IMR-90 (cell line): ENCODE results near the gene MFSD6. TPM values are rescaled to one million over a fixed set of nuclear protein-coding genes. Genes with fewer than 3 reads are reported as not detected.

Experiments used
- ATAC-seq: fragments of 200-7000 bp; cut with Tn5 transposase; 2 replicates; pipeline ENCODE4 v1.9.1; 2020; ENCODE audit warnings: low read depth, mild to moderate bottlenecking, moderate library complexity
- BruUV-seq: library from RNA; stranded (reverse); fragments of 400-500 nt; replicated peaks from 2 replicates; lab custom pipeline; 2021; lab: Mats Ljungman, UMichigan
- CTCF ChIA-PET: fragments of 300-600 bp; formaldehyde crosslinking; extraction: SDS; loops from one replicate; lab custom pipeline; 2021; ENCODE audit warnings: antibody characterized with exemption; lab: Yijun Ruan, JAX
- POLR2A ChIA-PET: fragments of 300-600 bp; sonication (Branson Sonifier 250); formaldehyde crosslinking; loops from one replicate; lab custom pipeline; 2022; ENCODE audit warnings: antibody characterized with exemption; ENCODE audit not compliant: unreplicated experiment; lab: Charles Lee
- DNase-seq: peaks from one replicate; pipeline ENCODE4 v3.0.0; 2013
- H2AFZ ChIP-seq: replicated peaks from 2 replicates; pipeline ENCODE3; 2013; ENCODE audit warnings: low read length, mild to moderate bottlenecking; ENCODE audit not compliant: poor library complexity
- H2AK5ac ChIP-seq: 2 replicates; pipeline ENCODE4 v1.6.1; 2013; ENCODE audit warnings: low read depth, low read length, inconsistent platforms
- H2AK9ac ChIP-seq: replicated peaks from 2 replicates; pipeline ENCODE3; 2013; ENCODE audit warnings: mild to moderate bottlenecking, low read depth, low read length, moderate library complexity; ENCODE audit not compliant: poor library complexity
- H2BK120ac ChIP-seq: 2 replicates; pipeline ENCODE4 v1.6.1; 2013; ENCODE audit warnings: low read depth, low read length, inconsistent platforms
- H2BK15ac ChIP-seq: 3 replicates; pipeline ENCODE4 v1.6.1; 2013; ENCODE audit warnings: low read depth, low read length, inconsistent platforms
- H2BK20ac ChIP-seq: 2 replicates; pipeline ENCODE4 v1.6.1; 2013; ENCODE audit warnings: low read depth, mild to moderate bottlenecking, inconsistent platforms, low read length, moderate library complexity
- H2BK5ac ChIP-seq: 2 replicates; pipeline ENCODE4 v1.6.1; 2013; ENCODE audit warnings: mild to moderate bottlenecking, low read depth, low read length, inconsistent platforms; ENCODE audit not compliant: poor library complexity, severe bottlenecking
- H3K14ac ChIP-seq: replicated peaks from 2 replicates; pipeline ENCODE4 v1.6.1; 2013; ENCODE audit warnings: low read depth, low read length, inconsistent platforms
- H3K18ac ChIP-seq: 2 replicates; pipeline ENCODE4 v1.6.1; 2013; ENCODE audit warnings: low read depth, low read length, control low read depth
- H3K23ac ChIP-seq: 2 replicates; pipeline ENCODE4 v1.6.1; 2013; ENCODE audit warnings: low read depth, low read length, inconsistent platforms
- H3K27ac ChIP-seq: 2 replicates; pipeline ENCODE4 v1.5.1; 2013; ENCODE audit warnings: mild to moderate bottlenecking, control low read depth, low read length; ENCODE audit not compliant: insufficient read depth
- H3K27me3 ChIP-seq: 2 replicates; pipeline ENCODE4 v1.6.1; 2013; ENCODE audit warnings: low read length; ENCODE audit not compliant: control insufficient read depth, insufficient read depth
- H3K36me3 ChIP-seq: 2 replicates; pipeline ENCODE4 v1.6.1; 2013; ENCODE audit warnings: low read length, mixed read lengths; ENCODE audit not compliant: control insufficient read depth, insufficient read depth
- H3K4ac ChIP-seq: 2 replicates; pipeline ENCODE4 v1.6.1; 2013; ENCODE audit warnings: low read depth, low read length, inconsistent platforms
- H3K4me1 ChIP-seq: 2 replicates; pipeline ENCODE4 v1.6.1; 2013; ENCODE audit warnings: low read length, mixed read lengths; ENCODE audit not compliant: control insufficient read depth, insufficient read depth
- H3K4me2 ChIP-seq: 2 replicates; pipeline ENCODE4 v1.6.1; 2013; ENCODE audit warnings: low read depth, mild to moderate bottlenecking, control low read depth, low read length, moderate library complexity
- H3K4me3 ChIP-seq: 2 replicates; pipeline ENCODE4 v1.5.1; 2013; ENCODE audit warnings: low read depth, mild to moderate bottlenecking, control low read depth, low read length, moderate library complexity; ENCODE audit not compliant: insufficient read depth
- H3K56ac ChIP-seq: 2 replicates; pipeline ENCODE4 v1.6.1; 2013; ENCODE audit warnings: low read length, inconsistent platforms; ENCODE audit not compliant: insufficient read depth; ENCODE audit errors: extremely low read depth
- H3K79me1 ChIP-seq, 2 experiments: 2 replicates each; pipeline ENCODE4 v1.6.1; 2013; ENCODE audit warnings: low read length in 2 of 2, inconsistent platforms in 1 of 2, low read depth in 1 of 2
- H3K9ac ChIP-seq: 2 replicates; pipeline ENCODE4 v1.6.1; 2013; ENCODE audit warnings: low read depth, low read length, control low read depth
- H3K9me1 ChIP-seq: 2 replicates; pipeline ENCODE4 v1.6.1; 2013; ENCODE audit warnings: low read length, inconsistent platforms; ENCODE audit not compliant: insufficient read depth
- H3K9me3 ChIP-seq: 2 replicates; pipeline ENCODE4 v1.6.1; 2013; ENCODE audit warnings: low read length; ENCODE audit not compliant: control insufficient read depth, insufficient read depth
- H4K20me1 ChIP-seq: 2 replicates; pipeline ENCODE4 v1.6.1; 2013; ENCODE audit warnings: low read length, inconsistent platforms; ENCODE audit not compliant: insufficient read depth
- H4K5ac ChIP-seq: 2 replicates; pipeline ENCODE4 v1.6.1; 2013; ENCODE audit warnings: mild to moderate bottlenecking, low read depth, low read length, control low read depth
- H4K8ac ChIP-seq, 2 experiments: 2 replicates each; pipeline ENCODE4 v1.6.1; 2013; ENCODE audit warnings: low read depth in 2 of 2, low read length in 2 of 2, control low read depth in 1 of 2, inconsistent platforms in 1 of 2
- H4K91ac ChIP-seq: 2 replicates; pipeline ENCODE4 v1.6.1; 2013; ENCODE audit warnings: low read depth, low read length, inconsistent platforms; ENCODE audit not compliant: insufficient read depth
- CEBPB ChIP-seq: IDR thresholded peaks from 2 replicates; pipeline ENCODE4 v1.6.1; 2012; ENCODE audit warnings: low read depth, low read length, improper control_type of control experiment
- CHD1 ChIP-seq: IDR thresholded peaks from 2 replicates; pipeline ENCODE4 v1.6.1; 2012; ENCODE audit warnings: low read depth, low read length, improper control_type of control experiment
- FOS ChIP-seq: fragments of 150-350 bp; IDR thresholded peaks from 2 replicates; pipeline ENCODE4 v1.6.1; 2016; ENCODE audit warnings: low read depth, low read length
- MAFK ChIP-seq: IDR thresholded peaks from 2 replicates; pipeline ENCODE4 v1.6.1; 2012; ENCODE audit warnings: low read depth, low read length, improper control_type of control experiment
- MAZ ChIP-seq: IDR thresholded peaks from 2 replicates; pipeline ENCODE4 v1.6.1; 2012; ENCODE audit warnings: low read depth, mild to moderate bottlenecking, low read length, improper control_type of control experiment, moderate library complexity, borderline replicate concordance
- POLR2A ChIP-seq: IDR thresholded peaks from 2 replicates; pipeline ENCODE4 v1.6.1; 2012; ENCODE audit warnings: mild to moderate bottlenecking, low read depth, low read length
- RFX5 ChIP-seq: IDR thresholded peaks from 2 replicates; pipeline ENCODE4 v1.8.0; 2012; ENCODE audit warnings: low read depth, mild to moderate bottlenecking, low read length, moderate library complexity
- WGBS, 2 experiments: methylation state at CpG; one replicate each; pipeline versions ENCODE4 v1.1.5 to v1.1.7; 2013; ENCODE audit warnings: missing lambda C conversion rate in 2 of 2; ENCODE audit not compliant: insufficient read length in 1 of 2; ENCODE audit errors: extremely low coverage in 2 of 2; 5-methylcytosine and 5-hydroxymethylcytosine counted together
- dilution Hi-C: fragments of 300-500 bp; cut with HindIII; formaldehyde crosslinking; loops from one replicate; pipeline ENCODE4 v1.14.3; 2018; ENCODE audit warnings: low sequenced_read_pairs; ENCODE audit not compliant: unreplicated experiment
- in situ Hi-C: fragments of 300-500 bp; cut with MboI; formaldehyde crosslinking; loops from 3 replicates; pipeline ENCODE4 v1.14.3; 2019; ENCODE audit warnings: low sequenced_read_pairs, inconsistent platforms, mixed read lengths
- intact Hi-C: fragments of 100-400 bp; cut with micrococcal nuclease; formaldehyde crosslinking; loops from 2 replicates; pipeline ENCODE4 v1.10.0; 2022
- polyA plus RNA-seq, 3 experiments: library from polyadenylated mRNA; depleted of rRNA; stranded (reverse); fragments of >200 nt; gene quantifications; 2 replicates each; pipeline ENCODE4 v1.2.3, GENCODE V29; 2012; ENCODE audit warnings: low replicate concordance in 1 of 3
- total RNA-seq: library from RNA; depleted of rRNA; stranded (reverse); fragments of >200 nt; gene quantifications from 2 replicates; pipeline ENCODE4 v1.2.3, GENCODE V29; 2012
- TF ChIP-seq, protein P1 (sequence below): fragments of 150-350 bp; IDR thresholded peaks from 2 replicates; pipeline ENCODE4 v1.6.1; 2017; ENCODE audit warnings: mild to moderate bottlenecking, antibody characterized with exemption, low read length, low read depth
- TF ChIP-seq, protein P2 (sequence below): conservative IDR thresholded peaks from 2 replicates; pipeline ENCODE4 v1.5.1; 2012; ENCODE audit warnings: mild to moderate bottlenecking, low read depth, low read length, improper control_type of control experiment
- TF ChIP-seq, protein P3 (sequence below): fragments of 150-350 bp; IDR thresholded peaks from 2 replicates; pipeline ENCODE4 v1.6.1; 2016; ENCODE audit warnings: low read depth, mild to moderate bottlenecking, low read length, moderate library complexity, borderline replicate concordance

Gene MFSD6
- total and polyA plus RNA-seq, 2 of the 4 experiments (the other 2 are of a cell fraction) = 4.2 to 7.7 TPM

DNA sequence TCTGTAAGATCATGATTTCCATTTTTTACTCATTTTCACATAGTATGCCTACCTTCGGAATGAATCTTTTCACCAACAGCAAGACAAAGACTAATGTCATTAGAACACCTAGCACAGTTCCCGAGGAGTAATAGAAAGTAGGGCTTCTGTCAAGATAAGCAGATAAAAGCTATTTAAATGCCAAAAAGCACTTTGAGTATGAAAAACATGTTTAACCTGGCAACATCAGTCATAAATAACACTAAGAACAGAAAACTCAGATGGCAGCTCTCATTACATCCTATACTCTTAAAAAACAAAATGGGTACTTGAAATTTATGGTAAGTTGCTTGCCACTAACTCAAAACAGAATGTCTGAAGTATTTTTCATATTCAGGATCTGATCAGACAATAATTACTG is 109.3 kb downstream of the MFSD6 start:
- dilution Hi-C loops = no loop called here
- Histone ChIP-seq H4K91ac (no peak overlapping the region), H3K4me3 (no peak overlapping the region), H2BK15ac (no peak overlapping the region), H3K9me1 (0 out of 2 replicates have a peak, but pooled peaks cover 3% of the 10 kb centered on the region), H3K56ac (no peak overlapping the region), H3K14ac (no peak overlapping the region), H4K20me1 (no peaks in the 10 kb centered on the region), H3K27me3 (no peaks in the 10 kb centered on the region), H3K4me1 (no peaks in the 10 kb centered on the region), H2AK5ac (no peak overlapping the region), H2AK9ac (no peak overlapping the region), H3K4ac (no peak overlapping the region), H3K79me1 (no peaks in the 10 kb centered on the region), H3K36me3 (0 out of 2 replicates have a peak, but pooled peaks cover 3% of the 10 kb centered on the region), H2BK20ac (no peak overlapping the region), H3K9ac (no peak overlapping the region), H3K4me2 (no peak overlapping the region), H2AFZ (no peak overlapping the region), H2BK120ac (no peak overlapping the region), H3K9me3 (no peaks in the 10 kb centered on the region), H2BK5ac (no peak overlapping the region), H3K27ac (no peak overlapping the region), H3K23ac (no peak overlapping the region), H3K18ac (no peak overlapping the region), H4K8ac (no peak overlapping the region), H4K5ac (no peak overlapping the region)
- BruUV-seq = no TSS peak
- ChIA-PET POLR2A (no interaction called here), CTCF (interaction anchor here (0.6 to 0.7 kb wide), 2 partner anchors 81 to 456 kb away, joined by 3 to 4 read pairs; no protein-coding TSS in a partner anchor)
- WGBS, 2 experiments = no CpG with 5 or more reads among the region's 2 CpGs
- TF ChIP-seq CHD1 = no peak
- TF ChIP-seq, protein P1, sequence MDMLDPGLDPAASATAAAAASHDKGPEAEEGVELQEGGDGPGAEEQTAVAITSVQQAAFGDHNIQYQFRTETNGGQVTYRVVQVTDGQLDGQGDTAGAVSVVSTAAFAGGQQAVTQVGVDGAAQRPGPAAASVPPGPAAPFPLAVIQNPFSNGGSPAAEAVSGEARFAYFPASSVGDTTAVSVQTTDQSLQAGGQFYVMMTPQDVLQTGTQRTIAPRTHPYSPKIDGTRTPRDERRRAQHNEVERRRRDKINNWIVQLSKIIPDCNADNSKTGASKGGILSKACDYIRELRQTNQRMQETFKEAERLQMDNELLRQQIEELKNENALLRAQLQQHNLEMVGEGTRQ = no peak
- no peak for TF ChIP-seq MAZ
- no peak for TF ChIP-seq CEBPB
- no peak for TF ChIP-seq FOS
- TF ChIP-seq, protein P2, sequence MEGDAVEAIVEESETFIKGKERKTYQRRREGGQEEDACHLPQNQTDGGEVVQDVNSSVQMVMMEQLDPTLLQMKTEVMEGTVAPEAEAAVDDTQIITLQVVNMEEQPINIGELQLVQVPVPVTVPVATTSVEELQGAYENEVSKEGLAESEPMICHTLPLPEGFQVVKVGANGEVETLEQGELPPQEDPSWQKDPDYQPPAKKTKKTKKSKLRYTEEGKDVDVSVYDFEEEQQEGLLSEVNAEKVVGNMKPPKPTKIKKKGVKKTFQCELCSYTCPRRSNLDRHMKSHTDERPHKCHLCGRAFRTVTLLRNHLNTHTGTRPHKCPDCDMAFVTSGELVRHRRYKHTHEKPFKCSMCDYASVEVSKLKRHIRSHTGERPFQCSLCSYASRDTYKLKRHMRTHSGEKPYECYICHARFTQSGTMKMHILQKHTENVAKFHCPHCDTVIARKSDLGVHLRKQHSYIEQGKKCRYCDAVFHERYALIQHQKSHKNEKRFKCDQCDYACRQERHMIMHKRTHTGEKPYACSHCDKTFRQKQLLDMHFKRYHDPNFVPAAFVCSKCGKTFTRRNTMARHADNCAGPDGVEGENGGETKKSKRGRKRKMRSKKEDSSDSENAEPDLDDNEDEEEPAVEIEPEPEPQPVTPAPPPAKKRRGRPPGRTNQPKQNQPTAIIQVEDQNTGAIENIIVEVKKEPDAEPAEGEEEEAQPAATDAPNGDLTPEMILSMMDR = no peak
- TF ChIP-seq RFX5 = no peak
- no peak for TF ChIP-seq MAFK
- TF ChIP-seq, protein P3, sequence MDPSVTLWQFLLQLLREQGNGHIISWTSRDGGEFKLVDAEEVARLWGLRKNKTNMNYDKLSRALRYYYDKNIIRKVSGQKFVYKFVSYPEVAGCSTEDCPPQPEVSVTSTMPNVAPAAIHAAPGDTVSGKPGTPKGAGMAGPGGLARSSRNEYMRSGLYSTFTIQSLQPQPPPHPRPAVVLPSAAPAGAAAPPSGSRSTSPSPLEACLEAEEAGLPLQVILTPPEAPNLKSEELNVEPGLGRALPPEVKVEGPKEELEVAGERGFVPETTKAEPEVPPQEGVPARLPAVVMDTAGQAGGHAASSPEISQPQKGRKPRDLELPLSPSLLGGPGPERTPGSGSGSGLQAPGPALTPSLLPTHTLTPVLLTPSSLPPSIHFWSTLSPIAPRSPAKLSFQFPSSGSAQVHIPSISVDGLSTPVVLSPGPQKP = no peak
- no peak for TF ChIP-seq POLR2A
- intact Hi-C loops = no loop called here
- DNase-seq (no peak), ATAC-seq (no peak)
- in situ Hi-C loops = no loop called here
